SJSA1 (cell line): Measurements from ENCODE around the gene ADAM10. TPM values are rescaled to one million over a fixed set of nuclear protein-coding genes. Genes with fewer than 3 reads are reported as not detected.
"Not testable (repeated sequence)": the region's sequence is repeated elsewhere in the genome, so short reads cannot be mapped to it uniquely, and the experiment has no call there.

Experiments used
- DNase-seq, 2 experiments: peaks; one replicate each; pipeline ENCODE4 v3.0.0-alpha.2; 2015 to 2020; ENCODE audit warnings: low spot score in 2 of 2, low read depth in 1 of 2
- H3K27ac ChIP-seq: fragments of 250-450 bp; sonication (Bioruptor Pico); 2 replicates; pipeline ENCODE4 v1.5.1; 2020; ENCODE audit warnings: mild to moderate bottlenecking, moderate library complexity
- H3K27me3 ChIP-seq: fragments of 250-450 bp; sonication (Bioruptor Pico); replicated peaks from 2 replicates; pipeline ENCODE4 v1.5.1; 2020; ENCODE audit warnings: mild to moderate bottlenecking, moderate library complexity
- H3K36me3 ChIP-seq: fragments of 250-450 bp; sonication (Bioruptor Pico); 2 replicates; pipeline ENCODE4 v1.5.1; 2020; ENCODE audit warnings: mild to moderate bottlenecking
- H3K4me1 ChIP-seq: fragments of 250-450 bp; sonication (Bioruptor Pico); replicated peaks from 2 replicates; pipeline ENCODE4 v1.6.1; 2021; ENCODE audit warnings: mild to moderate bottlenecking
- H3K4me3 ChIP-seq: fragments of 250-450 bp; sonication (Bioruptor Pico); 2 replicates; pipeline ENCODE4 v1.5.1; 2020; ENCODE audit warnings: mild to moderate bottlenecking
- H3K9me3 ChIP-seq: fragments of 250-450 bp; sonication (Bioruptor Pico); replicated peaks from 2 replicates; pipeline ENCODE4 v1.5.1; 2020; ENCODE audit warnings: mild to moderate bottlenecking
- total RNA-seq: library from RNA; depleted of rRNA; stranded (reverse); fragments of >200 nt; shearing (Covaris generic); gene quantifications from 2 replicates; pipeline ENCODE4 v1.2.3, GENCODE V29; 2014

ADAM10 gene
- total RNA-seq, 1 experiment from 2014 or later = 137 TPM

- DNase-seq = not testable (repeated sequence)
Measured at GRCh38 chr15:58768601-58769004, 19.1 kb upstream of the ADAM10 start.

GRCh38 chr15:58766290-58766689 lies 16.8 kb upstream of the ADAM10 start:
- peaks cover 2% of the 10 kb centered on the region; the same call in 1 of the 2 replicates for H3K36me3 ChIP-seq
- H3K27me3 ChIP-seq = no peaks in the 10 kb centered on the region
- H3K4me3 ChIP-seq = no peak overlapping the region
- no peak overlapping the region for H3K27ac ChIP-seq
- H3K4me1 ChIP-seq = peaks cover 7% of the 10 kb centered on the region; the same call in 1 of the 2 replicates
- no peak for DNase-seq
- H3K9me3 ChIP-seq = no peaks in the 10 kb centered on the region

More at GRCh38 chr15:58768601-58769004, 19.1 kb upstream of the ADAM10 start:
- H3K27me3 ChIP-seq, H3K9me3 ChIP-seq, H3K36me3 ChIP-seq, H3K27ac ChIP-seq, H3K4me3 ChIP-seq: not testable (repeated sequence)
- H3K4me1 ChIP-seq = peaks cover 12% of the 10 kb centered on the region

GRCh38 chr15:58764468-58764867 lies 15.0 kb upstream of the ADAM10 start:
- Histone ChIP-seq H3K27ac (no peak overlapping the region), H3K9me3 (no peaks in the 10 kb centered on the region), H3K36me3 (no peaks in the 10 kb centered on the region)

GRCh38 chr15:58762731-58763130 lies 13.2 kb upstream of the ADAM10 start:
- Histone ChIP-seq H3K27ac (no peak overlapping the region), H3K9me3 (no peaks in the 10 kb centered on the region)

More at GRCh38 chr15:58764468-58764867, 15.0 kb upstream of the ADAM10 start:
- Histone ChIP-seq H3K4me3 (no peak overlapping the region), H3K27me3 (no peaks in the 10 kb centered on the region), H3K4me1 (no peaks in the 10 kb centered on the region)
- no peak for DNase-seq

GRCh38 chr15:58762285-58762684 lies 12.8 kb upstream of the ADAM10 start:
- Histone ChIP-seq H3K9me3 (no peaks in the 10 kb centered on the region), H3K27me3 (no peaks in the 10 kb centered on the region), H3K36me3 (no peaks in the 10 kb centered on the region), H3K4me1 (no peaks in the 10 kb centered on the region), H3K4me3 (no peak overlapping the region), H3K27ac (no peak overlapping the region)
- DNase-seq = no peak

More at GRCh38 chr15:58762731-58763130, 13.2 kb upstream of the ADAM10 start:
- no peaks in the 10 kb centered on the region for H3K36me3 ChIP-seq
- H3K27me3 ChIP-seq = no peaks in the 10 kb centered on the region
- no peaks in the 10 kb centered on the region for H3K4me1 ChIP-seq
- DNase-seq = no peak
- no peak overlapping the region for H3K4me3 ChIP-seq

- no peak for DNase-seq
- Histone ChIP-seq H3K27ac (no peak overlapping the region), H3K36me3 (no peaks in the 10 kb centered on the region), H3K9me3 (no peaks in the 10 kb centered on the region), H3K27me3 (no peaks in the 10 kb centered on the region), H3K4me1 (peaks cover 4% of the 10 kb centered on the region), H3K4me3 (no peak overlapping the region)
Measured at GRCh38 chr15:58761010-58761388, 11.5 kb upstream of the ADAM10 start.

- Histone ChIP-seq H3K4me1 (peaks cover 4% of the 10 kb centered on the region), H3K4me3 (no peak overlapping the region), H3K9me3 (no peaks in the 10 kb centered on the region), H3K36me3 (no peaks in the 10 kb centered on the region), H3K27ac (no peak overlapping the region), H3K27me3 (no peaks in the 10 kb centered on the region)
- DNase-seq = no peak
Measured at GRCh38 chr15:58760385-58761009, 11.0 kb upstream of the ADAM10 start.

- Histone ChIP-seq H3K36me3 (no peaks in the 10 kb centered on the region), H3K9me3 (no peaks in the 10 kb centered on the region), H3K27me3 (no peaks in the 10 kb centered on the region), H3K27ac (no peak overlapping the region), H3K4me3 (no peak overlapping the region), H3K4me1 (peaks cover 4% of the 10 kb centered on the region)
- no peak for DNase-seq
Measured at GRCh38 chr15:58758141-58758540, 8.6 kb upstream of the ADAM10 start.

- Histone ChIP-seq H3K4me3 (no peak overlapping the region), H3K4me1 (peaks cover 4% of the 10 kb centered on the region), H3K27me3 (no peaks in the 10 kb centered on the region), H3K27ac (no peak overlapping the region), H3K9me3 (no peaks in the 10 kb centered on the region), H3K36me3 (no peaks in the 10 kb centered on the region)
- no peak for DNase-seq
Measured at GRCh38 chr15:58755956-58756355, 6.4 kb upstream of the ADAM10 start.

- Histone ChIP-seq H3K36me3 (no peaks in the 10 kb centered on the region), H3K27me3 (no peaks in the 10 kb centered on the region), H3K4me3 (no peak overlapping the region), H3K4me1 (peaks cover 5% of the 10 kb centered on the region), H3K9me3 (no peaks in the 10 kb centered on the region), H3K27ac (no peak overlapping the region)
- DNase-seq = no peak
Measured at GRCh38 chr15:58755350-58755749, 5.8 kb upstream of the ADAM10 start.

- H3K27me3 ChIP-seq = no peaks in the 10 kb centered on the region
- no peak overlapping the region for H3K4me3 ChIP-seq
- H3K27ac ChIP-seq = no peak overlapping the region
- DNase-seq = no peak
- H3K4me1 ChIP-seq = peaks cover 8% of the 10 kb centered on the region
- peaks cover 8% of the 10 kb centered on the region for H3K36me3 ChIP-seq
- no peaks in the 10 kb centered on the region for H3K9me3 ChIP-seq
Measured at GRCh38 chr15:58752716-58753115, 3.2 kb upstream of the ADAM10 start.

GRCh38 chr15:58748852-58749531 lies 515 bp downstream of the ADAM10 start:
- H3K4me3 ChIP-seq = peak overlapping the region; percentile 91
- H3K4me1 ChIP-seq = peaks cover 15% of the 10 kb centered on the region; the same call in 1 of the 2 replicates
- H3K27me3 ChIP-seq = no peaks in the 10 kb centered on the region
- DNase-seq = peak; percentile 65 to 67
- H3K27ac ChIP-seq = peak overlapping the region; percentile 93
- peaks cover 13% of the 10 kb centered on the region for H3K36me3 ChIP-seq
- no peaks in the 10 kb centered on the region for H3K9me3 ChIP-seq

- Histone ChIP-seq H3K27ac (peak overlapping the region; percentile 93), H3K9me3 (no peaks in the 10 kb centered on the region), H3K36me3 (peaks cover 13% of the 10 kb centered on the region), H3K27me3 (no peaks in the 10 kb centered on the region), H3K4me3 (peak overlapping the region; percentile 91), H3K4me1 (peaks cover 15% of the 10 kb centered on the region; the same call in 1 of the 2 replicates)
- peak in 1 of 2 experiments; percentile 22 for DNase-seq
Measured at GRCh38 chr15:58748040-58748851, 1.3 kb downstream of the ADAM10 start.

- Histone ChIP-seq H3K36me3 (peaks cover 16% of the 10 kb centered on the region), H3K27ac (no peak overlapping the region), H3K4me1 (peaks cover 15% of the 10 kb centered on the region; the same call in 1 of the 2 replicates), H3K4me3 (no peak overlapping the region), H3K27me3 (no peaks in the 10 kb centered on the region), H3K9me3 (no peaks in the 10 kb centered on the region)
- DNase-seq = no peak
Measured at GRCh38 chr15:58746174-58746573, 3.3 kb downstream of the ADAM10 start.
